Parathyroid adenoma (tissue), 2 donors: ENCODE data around the gene GBGT1.

Experiments used
- H2AFZ ChIP-seq: fragments of 300-600 bp; sonication (generic); one replicate; pipeline ENCODE4 v1.7.0; 2017; ENCODE audit warnings: antibody characterized with exemption, mild to moderate bottlenecking
- H3K27ac ChIP-seq: fragments of 300-600 bp; sonication (generic); one replicate; pipeline ENCODE4 v1.7.0; 2017
- H3K27me3 ChIP-seq: fragments of 300-600 bp; sonication (generic); one replicate; pipeline ENCODE4 v1.7.0; 2017; ENCODE audit warnings: low read length; ENCODE audit not compliant: control insufficient read depth, insufficient read depth
- H3K36me3 ChIP-seq: fragments of 300-600 bp; sonication (generic); one replicate; pipeline ENCODE4 v1.7.0; 2017; ENCODE audit warnings: low read length; ENCODE audit not compliant: control insufficient read depth, insufficient read depth
- H3K4me1 ChIP-seq: fragments of 300-600 bp; sonication (generic); one replicate; pipeline ENCODE4 v1.7.0; 2017; ENCODE audit warnings: control low read depth
- H3K4me2 ChIP-seq: fragments of 300-600 bp; sonication (generic); one replicate; pipeline ENCODE4 v1.7.0; 2017; ENCODE audit warnings: low read length
- H3K4me3 ChIP-seq: fragments of 300-600 bp; sonication (generic); one replicate; pipeline ENCODE4 v1.7.0; 2017; ENCODE audit warnings: low read depth, low read length
- H3K79me2 ChIP-seq: fragments of 300-600 bp; sonication (generic); one replicate; pipeline ENCODE4 v1.7.0; 2017; ENCODE audit warnings: control low read depth
- H3K9ac ChIP-seq: fragments of 300-600 bp; sonication (generic); one replicate; pipeline ENCODE4 v1.7.0; 2017; ENCODE audit warnings: mild to moderate bottlenecking
- H3K9me3 ChIP-seq: fragments of 300-600 bp; sonication (generic); one replicate; pipeline ENCODE4 v1.7.0; 2017; ENCODE audit warnings: low read length; ENCODE audit not compliant: control insufficient read depth
- CTCF ChIP-seq: fragments of 300-600 bp; sonication (generic); IDR thresholded peaks from one replicate; pipeline ENCODE4 v1.7.0; 2017; ENCODE audit warnings: antibody characterized with exemption, mild to moderate bottlenecking
- donor health status: primary hyperparathyroidism.

The GBGT1 gene

GRCh38 chr9:133201424-133202144 is 37.9 kb upstream of the GBGT1 start:
- TF ChIP-seq CTCF: no peak
- H3K27ac ChIP-seq: no peak overlapping the region
- H3K9ac ChIP-seq: no peak overlapping the region
- no peaks in the 10 kb centered on the region for H3K4me1 ChIP-seq
- no peak overlapping the region for H3K4me2 ChIP-seq
- no peaks in the 10 kb centered on the region for H3K36me3 ChIP-seq
- no peaks in the 10 kb centered on the region for H3K79me2 ChIP-seq
- no peaks in the 10 kb centered on the region for H3K9me3 ChIP-seq
- H3K27me3 ChIP-seq: no peaks in the 10 kb centered on the region
- H3K4me3 ChIP-seq: no peak overlapping the region
- no peak overlapping the region for H2AFZ ChIP-seq

- Histone ChIP-seq H3K4me2 (no peak overlapping the region), H3K9ac (no peak overlapping the region), H3K79me2 (no peaks in the 10 kb centered on the region), H3K27me3 (no peaks in the 10 kb centered on the region), H2AFZ (no peak overlapping the region), H3K9me3 (no peaks in the 10 kb centered on the region), H3K4me1 (no peaks in the 10 kb centered on the region), H3K36me3 (no peaks in the 10 kb centered on the region), H3K27ac (no peak overlapping the region), H3K4me3 (no peak overlapping the region)
- no peak for TF ChIP-seq CTCF
Observed at GRCh38 chr9:133200631-133201030, 36.9 kb upstream of the GBGT1 start.

GRCh38 chr9:133199648-133200321 is 36.1 kb upstream of the GBGT1 start:
- H3K27ac ChIP-seq: no peak overlapping the region
- no peaks in the 10 kb centered on the region for H3K9me3 ChIP-seq
- TF ChIP-seq CTCF: no peak
- H3K9ac ChIP-seq: no peak overlapping the region
- no peaks in the 10 kb centered on the region for H3K36me3 ChIP-seq
- no peak overlapping the region for H2AFZ ChIP-seq
- H3K4me1 ChIP-seq: no peaks in the 10 kb centered on the region
- H3K4me3 ChIP-seq: no peak overlapping the region
- H3K79me2 ChIP-seq: no peaks in the 10 kb centered on the region
- no peaks in the 10 kb centered on the region for H3K27me3 ChIP-seq
- no peak overlapping the region for H3K4me2 ChIP-seq

GRCh38 chr9:133195029-133195428 is 31.3 kb upstream of the GBGT1 start:
- Histone ChIP-seq H3K27ac (no peak overlapping the region), H3K4me1 (no peaks in the 10 kb centered on the region), H3K27me3 (no peaks in the 10 kb centered on the region), H3K79me2 (no peaks in the 10 kb centered on the region), H2AFZ (no peak overlapping the region), H3K9me3 (no peaks in the 10 kb centered on the region), H3K9ac (no peak overlapping the region), H3K36me3 (no peaks in the 10 kb centered on the region), H3K4me3 (no peak overlapping the region), H3K4me2 (no peak overlapping the region)
- TF ChIP-seq CTCF: no peak

GRCh38 chr9:133194597-133194996 is 30.9 kb upstream of the GBGT1 start:
- Histone ChIP-seq H3K9ac (no peak overlapping the region), H3K27ac (no peak overlapping the region), H3K4me3 (no peak overlapping the region), H3K27me3 (no peaks in the 10 kb centered on the region), H3K36me3 (no peaks in the 10 kb centered on the region), H3K9me3 (no peaks in the 10 kb centered on the region), H2AFZ (no peak overlapping the region), H3K4me2 (no peak overlapping the region), H3K79me2 (no peaks in the 10 kb centered on the region), H3K4me1 (no peaks in the 10 kb centered on the region)
- no peak for TF ChIP-seq CTCF
